IPS-18c (cell line): Measurements from ENCODE around the gene SPESP1.

ENCODE experiments used
- H3K4me3 ChIP-seq: 2 replicates; pipeline ENCODE4 v1.7.0; 2013; ENCODE audit warnings: low read depth, mild to moderate bottlenecking, low read length, moderate library complexity; ENCODE audit not compliant: insufficient read depth
- H3K9me3 ChIP-seq: one replicate; pipeline ENCODE4 v1.6.1; 2013; ENCODE audit warnings: mild to moderate bottlenecking, low read length, moderate library complexity; ENCODE audit not compliant: control insufficient read depth, insufficient read depth

Gene SPESP1

DNA sequence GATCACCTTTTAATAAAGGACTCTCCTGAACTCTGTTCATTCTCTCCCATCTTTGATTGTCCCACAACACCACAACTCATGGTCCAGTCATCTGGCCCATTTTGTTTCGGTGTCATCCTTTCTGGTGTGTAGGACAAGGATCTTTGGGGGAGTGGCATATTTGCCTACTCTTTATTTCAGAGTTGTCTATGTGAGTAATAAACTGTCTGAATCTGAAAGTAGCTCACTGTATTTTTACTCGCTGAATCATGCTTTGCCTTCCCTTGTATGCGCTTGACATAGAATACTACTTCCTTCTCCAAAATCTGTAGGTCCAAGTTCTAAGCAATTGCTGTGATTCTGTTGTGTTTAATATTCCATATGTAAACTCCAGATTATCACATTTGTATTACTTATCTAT, 54.3 kb downstream of the SPESP1 start:
- Histone ChIP-seq H3K9me3 (no peaks in the 10 kb centered on the region), H3K4me3 (no peak overlapping the region)

DNA sequence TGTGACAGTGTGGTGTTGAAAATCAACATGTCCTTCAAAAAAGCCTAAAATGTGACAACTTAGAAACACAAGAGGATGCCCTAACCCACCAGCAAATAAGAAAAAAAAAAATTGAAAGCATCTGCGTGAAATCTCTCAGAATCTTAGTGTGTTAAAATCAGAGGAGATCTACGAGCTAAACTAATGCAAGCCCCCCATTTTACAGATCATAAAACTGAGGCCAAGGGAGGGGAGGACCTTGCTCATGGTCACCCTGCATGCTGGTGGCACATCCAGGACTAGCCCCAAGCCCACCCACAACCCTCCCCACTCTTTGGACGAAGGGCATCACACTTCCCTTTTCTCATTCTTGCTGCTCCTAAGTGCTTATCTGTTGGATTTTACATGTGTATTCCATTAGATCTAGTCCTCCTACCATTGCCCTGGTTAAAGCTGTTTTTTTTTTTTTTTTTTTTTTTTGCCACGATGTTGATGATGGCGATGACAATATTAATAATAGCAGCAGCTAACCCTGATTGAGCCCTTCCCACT, 55.1 kb downstream of the SPESP1 start:
- no peaks in the 10 kb centered on the region for H3K9me3 ChIP-seq
- no peak overlapping the region for H3K4me3 ChIP-seq

DNA sequence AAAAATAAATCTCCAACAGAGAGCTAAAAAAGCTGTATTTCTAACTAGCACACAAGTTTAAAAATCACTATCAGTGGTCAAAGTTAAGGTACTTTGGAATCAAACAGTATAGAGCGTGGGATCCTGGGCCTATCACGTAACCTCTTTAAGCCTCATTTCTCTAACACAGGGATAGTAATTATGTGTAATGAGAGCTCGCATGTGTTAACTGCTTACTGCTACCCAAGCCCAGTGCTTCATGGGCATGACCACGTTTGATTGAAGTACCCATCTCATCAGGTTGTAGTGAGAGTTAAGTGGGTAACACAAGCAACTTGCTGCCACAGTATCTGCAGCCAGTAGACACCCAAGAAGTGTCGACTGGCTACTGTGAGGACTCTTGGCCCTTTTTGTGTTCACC, 56.0 kb downstream of the SPESP1 start:
- H3K9me3 ChIP-seq: no peaks in the 10 kb centered on the region
- H3K4me3 ChIP-seq: no peak overlapping the region

DNA sequence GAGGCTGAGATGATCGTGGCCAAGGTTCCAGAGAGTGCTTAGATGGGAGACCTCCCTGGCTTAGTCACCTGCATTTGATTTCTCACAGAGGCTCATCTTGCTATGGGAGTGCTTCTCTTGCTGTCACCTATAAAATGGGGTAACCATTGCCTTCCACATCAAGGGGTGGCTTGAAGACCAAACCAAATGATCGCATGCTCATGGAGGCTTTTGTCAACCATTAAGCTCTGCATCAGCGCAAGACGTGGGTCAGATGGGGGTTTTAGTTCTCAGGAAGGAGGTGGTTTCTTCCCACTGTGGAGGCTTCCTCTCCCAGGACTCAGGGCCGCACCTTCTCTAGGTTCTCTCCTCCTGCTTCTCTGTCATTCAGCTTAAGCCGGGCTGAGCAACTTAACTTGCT, 56.8 kb downstream of the SPESP1 start:
- Histone ChIP-seq H3K4me3 (no peak overlapping the region), H3K9me3 (no peaks in the 10 kb centered on the region)

DNA sequence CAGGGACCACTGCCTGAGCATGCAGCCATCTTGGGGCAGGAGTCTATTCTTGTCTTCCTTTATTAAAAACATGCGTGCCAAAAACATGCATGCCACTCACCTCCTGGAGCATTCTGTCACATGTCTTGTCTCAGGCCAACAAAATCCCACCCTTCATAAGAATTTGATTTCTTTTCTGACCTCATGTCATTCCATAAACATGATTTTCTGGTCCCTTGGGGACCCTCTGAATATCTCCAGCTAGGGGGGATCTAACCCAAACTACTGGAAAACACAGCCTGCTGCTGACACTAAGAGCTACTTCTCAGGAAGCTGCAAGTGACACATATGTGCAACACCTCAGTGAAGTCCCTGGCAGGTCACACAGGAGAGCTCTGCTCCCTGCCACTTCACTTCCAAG, 57.4 kb downstream of the SPESP1 start:
- H3K9me3 ChIP-seq: no peaks in the 10 kb centered on the region
- no peak overlapping the region for H3K4me3 ChIP-seq

DNA sequence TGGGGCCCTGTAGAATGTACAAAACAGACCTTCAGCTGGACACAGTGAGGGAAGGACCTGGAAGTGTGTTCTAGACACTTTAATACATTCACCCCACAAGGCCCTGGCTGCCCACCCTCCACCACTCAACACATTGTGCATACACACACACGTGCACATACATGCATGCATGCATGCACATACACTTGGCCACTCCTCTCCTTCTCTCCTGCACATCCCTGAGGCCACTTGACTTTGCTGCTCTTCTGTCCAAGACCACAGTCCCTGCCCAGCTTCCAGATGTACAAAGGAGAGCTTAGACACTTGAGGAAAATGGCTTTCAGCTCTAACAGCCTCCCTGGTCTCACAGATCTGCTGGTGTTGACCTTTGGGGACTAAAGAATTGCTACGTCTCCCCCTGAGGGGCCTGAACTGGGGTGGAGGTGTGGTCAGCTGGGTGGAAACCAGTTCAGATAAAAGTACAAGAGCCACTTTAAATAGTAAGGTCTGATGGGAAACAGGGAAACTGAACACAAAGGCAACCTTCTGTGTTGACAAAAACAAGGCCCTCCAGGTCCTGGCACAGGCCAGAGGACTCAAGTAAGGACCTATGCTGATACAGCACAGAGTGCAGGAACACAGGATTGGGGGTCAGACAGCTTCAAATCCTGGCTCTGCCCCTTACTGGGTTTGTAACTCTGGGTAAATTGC, 59.4 kb downstream of the SPESP1 start:
- Histone ChIP-seq H3K4me3 (no peak overlapping the region), H3K9me3 (no peaks in the 10 kb centered on the region)

DNA sequence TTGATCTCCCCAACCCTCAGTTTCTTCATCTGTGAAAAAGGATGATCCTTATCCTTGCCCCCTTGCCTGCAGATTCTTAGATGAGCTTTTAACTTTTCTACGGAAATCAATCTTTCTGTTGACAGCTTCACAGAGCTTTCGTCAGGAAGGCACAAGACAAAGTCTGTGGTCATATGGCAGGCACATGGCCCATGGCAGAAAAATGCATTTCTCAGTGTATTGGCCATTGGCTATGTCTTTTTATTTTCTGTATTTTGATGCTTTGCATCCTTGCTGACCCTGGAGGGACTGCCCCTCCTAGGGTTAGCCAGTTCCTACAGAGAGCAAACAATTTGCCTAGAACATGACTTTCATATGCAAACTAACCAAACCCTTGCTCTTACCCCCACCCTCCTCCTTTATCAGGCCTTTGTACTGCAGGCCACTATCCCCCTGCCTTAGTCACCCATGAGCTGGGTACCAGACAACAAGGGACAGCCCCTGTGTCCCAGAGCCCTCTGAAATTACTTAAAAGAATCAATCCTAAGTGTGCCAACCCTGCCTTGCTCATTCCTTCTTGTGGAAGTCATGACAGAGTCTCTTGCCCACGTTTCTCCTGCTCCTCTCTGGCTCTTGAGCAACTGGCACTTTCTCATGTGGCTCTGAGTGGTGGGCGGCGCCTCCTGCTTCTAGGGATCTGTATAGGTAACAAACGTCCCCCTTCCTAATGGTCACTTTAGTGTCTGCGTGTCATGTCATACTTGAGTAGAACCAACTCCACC, 60.1 kb downstream of the SPESP1 start:
- no peaks in the 10 kb centered on the region for H3K9me3 ChIP-seq
- H3K4me3 ChIP-seq: no peak overlapping the region

DNA sequence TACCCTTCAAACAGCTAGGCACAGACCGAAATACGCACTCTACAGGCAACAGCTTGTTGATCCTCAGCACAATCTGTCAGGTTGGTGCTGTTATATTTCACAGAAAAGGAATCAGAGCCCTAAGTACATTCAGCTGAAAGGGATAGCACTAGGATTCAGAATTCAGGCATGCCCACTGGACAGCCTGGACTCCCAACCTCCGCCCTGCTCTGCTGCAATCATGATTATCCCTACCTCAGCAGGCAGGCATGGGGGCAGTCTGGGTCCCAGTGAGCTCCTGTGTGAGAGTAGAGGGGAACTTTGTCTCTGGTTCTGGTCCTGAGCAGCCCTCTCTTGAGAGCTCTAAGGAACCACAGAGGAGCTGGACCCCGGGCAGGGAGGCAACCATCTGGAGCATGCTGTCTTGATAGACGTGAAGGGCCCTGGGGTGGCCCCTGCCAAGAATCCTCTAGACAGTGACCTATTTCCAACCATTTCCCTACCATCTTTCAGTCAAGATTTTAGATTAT, 60.7 kb downstream of the SPESP1 start:
- Histone ChIP-seq H3K9me3 (no peaks in the 10 kb centered on the region), H3K4me3 (no peak overlapping the region)

DNA sequence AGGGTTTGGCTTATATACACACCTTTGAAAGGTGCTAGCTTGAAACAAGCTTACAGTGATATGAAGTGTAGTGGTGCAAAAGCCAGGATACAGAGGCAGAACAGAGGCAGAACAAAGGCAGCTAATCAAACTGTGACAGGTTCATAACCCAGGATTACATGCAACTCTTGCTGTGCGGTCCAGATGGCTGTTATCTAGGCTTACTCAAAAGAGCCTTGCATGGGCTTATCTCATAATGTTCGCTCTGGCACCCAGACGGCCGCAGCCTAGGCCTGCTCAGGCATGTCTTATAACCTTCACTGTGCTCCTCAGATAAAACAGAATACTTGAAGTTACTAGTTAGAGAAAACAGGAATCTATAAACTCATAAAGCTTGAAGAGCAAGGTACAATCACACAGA, 61.4 kb downstream of the SPESP1 start:
- Histone ChIP-seq H3K4me3 (no peak overlapping the region), H3K9me3 (no peaks in the 10 kb centered on the region)

DNA sequence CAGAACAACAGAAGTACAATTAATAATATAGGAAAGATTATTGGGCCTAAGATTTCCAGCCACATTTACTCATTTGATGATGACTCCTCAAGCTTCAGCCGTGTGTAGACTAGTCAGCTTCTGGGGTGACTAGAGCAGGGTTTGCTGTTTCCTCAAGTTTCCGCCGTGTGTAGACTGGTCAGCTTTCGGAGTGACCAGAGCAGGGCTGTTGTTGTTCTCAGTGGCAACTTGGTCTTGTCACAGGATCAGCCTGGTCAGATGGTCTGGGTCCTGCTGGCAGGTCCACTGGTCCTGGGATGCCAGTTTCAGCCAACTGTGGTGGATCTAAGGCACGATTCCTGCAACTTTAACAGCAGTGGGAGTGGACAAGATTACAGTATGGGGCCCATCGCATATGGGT, 62.4 kb downstream of the SPESP1 start:
- H3K4me3 ChIP-seq: no peak overlapping the region

DNA sequence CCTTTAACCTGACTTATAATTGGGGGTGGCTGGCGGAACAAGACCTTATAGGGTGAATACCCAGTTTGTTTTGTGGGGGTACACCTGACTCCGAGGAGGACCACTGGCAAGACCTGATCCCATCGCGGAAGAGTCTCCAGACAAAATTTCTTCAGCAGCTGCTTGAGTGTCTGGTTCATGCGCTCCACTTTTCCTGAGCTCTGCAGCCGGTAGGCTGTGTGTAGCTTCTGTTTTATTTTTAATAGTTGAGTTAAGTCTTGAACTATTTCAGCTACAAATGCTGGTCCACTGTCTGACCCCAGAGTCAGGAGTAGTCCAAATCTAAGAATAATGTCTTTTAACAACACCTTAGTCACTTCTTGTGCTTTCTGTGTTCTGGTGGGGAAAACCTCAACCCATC, 63.0 kb downstream of the SPESP1 start:
- H3K4me3 ChIP-seq: no peak overlapping the region
- no peaks in the 10 kb centered on the region for H3K9me3 ChIP-seq

More for the DNA sequence above, 62.4 kb downstream of the SPESP1 start:
- H3K9me3 ChIP-seq: no peaks in the 10 kb centered on the region

DNA sequence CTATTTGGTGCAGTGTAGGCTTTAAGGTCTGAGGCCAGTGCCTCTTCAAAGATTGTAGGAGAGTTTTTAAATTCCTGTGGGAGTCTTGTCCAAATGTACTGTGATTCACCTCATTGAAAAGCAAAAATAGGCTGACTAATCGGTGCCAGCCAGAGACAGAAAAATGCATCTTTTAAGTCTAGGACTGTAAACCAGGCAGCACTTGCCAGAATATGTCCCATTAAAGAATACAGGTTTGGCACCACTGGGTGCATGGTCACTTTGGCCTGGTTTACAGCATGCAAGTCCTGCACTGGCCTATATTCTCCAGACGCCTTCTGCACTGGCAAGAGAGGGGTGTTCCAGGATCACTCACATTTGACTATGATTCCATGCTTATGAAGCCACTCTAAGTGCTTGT, 63.8 kb downstream of the SPESP1 start:
- no peaks in the 10 kb centered on the region for H3K9me3 ChIP-seq
- H3K4me3 ChIP-seq: no peak overlapping the region

DNA sequence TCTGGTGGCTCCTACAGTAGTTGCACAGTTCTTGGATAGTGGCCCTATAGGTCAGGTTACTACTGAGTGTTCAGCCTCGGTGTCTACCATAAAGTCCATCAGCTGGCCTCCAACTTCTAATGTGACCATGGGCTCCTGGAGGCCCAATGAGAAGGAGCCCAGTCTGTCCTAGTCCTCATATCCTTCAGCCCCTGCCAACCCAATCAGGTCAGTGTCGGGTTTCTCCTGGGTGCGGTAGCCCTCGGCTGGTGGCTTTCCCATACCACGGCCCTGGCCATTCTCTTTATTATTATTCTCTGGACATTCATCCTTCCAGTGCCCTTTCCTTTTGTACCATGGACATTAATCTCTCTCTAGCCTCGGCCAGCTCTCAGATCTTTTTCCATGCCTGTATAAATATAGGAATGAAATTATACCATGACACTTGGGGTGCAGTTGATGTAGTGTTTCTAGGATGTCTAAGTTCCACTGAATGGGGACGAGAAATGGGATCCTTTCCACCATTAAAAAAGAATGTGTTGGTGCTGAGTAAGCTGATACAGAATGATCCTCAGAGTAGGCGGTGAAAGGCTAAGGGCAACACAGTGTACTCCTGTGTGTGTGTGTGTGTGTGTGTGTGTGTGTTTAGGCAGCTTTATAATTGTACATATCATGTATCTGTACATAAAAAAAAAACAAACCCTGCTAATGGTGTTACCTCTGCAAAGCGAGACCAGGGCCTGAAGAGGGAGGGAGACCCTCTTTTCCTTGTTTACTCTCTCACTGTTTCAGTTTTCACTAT, 64.8 kb downstream of the SPESP1 start:
- H3K4me3 ChIP-seq: no peak overlapping the region
- no peaks in the 10 kb centered on the region for H3K9me3 ChIP-seq
